HL-60 (cell line): Measurements from ENCODE around the gene PLCH2.

ENCODE experiments used
- DNase-seq, 2 experiments: peaks; one replicate each; pipeline ENCODE4 v3.0.0-alpha.2; 2010 to 2020; ENCODE audit warnings: low read depth in 1 of 2, low spot score in 1 of 2
- H3K27ac ChIP-seq: fragments of 250-450 bp; sonication (Bioruptor Pico); replicated peaks from 2 replicates; pipeline ENCODE4 v1.5.1; 2020; ENCODE audit warnings: mild to moderate bottlenecking, moderate library complexity
- H3K27me3 ChIP-seq: fragments of 250-450 bp; sonication (Bioruptor Pico); 2 replicates; pipeline ENCODE4 v1.5.1; 2021; ENCODE audit warnings: mild to moderate bottlenecking, moderate library complexity; ENCODE audit not compliant: insufficient read depth, poor library complexity, severe bottlenecking
- H3K4me3 ChIP-seq: replicated peaks from 2 replicates; pipeline ENCODE4 v1.5.1; 2011; ENCODE audit warnings: mild to moderate bottlenecking, control low read depth, low read length; ENCODE audit not compliant: insufficient read depth
- CTCF ChIP-seq: IDR thresholded peaks from one replicate; pipeline ENCODE4 v1.5.1; 2011; ENCODE audit warnings: low read length, control low read depth, inconsistent platforms; ENCODE audit not compliant: insufficient read depth
- GABPA ChIP-seq: IDR thresholded peaks from 2 replicates; pipeline ENCODE4 v1.6.1; 2012; ENCODE audit warnings: low read depth
- POLR2AphosphoS5 ChIP-seq: IDR thresholded peaks from 2 replicates; pipeline ENCODE4 v1.6.1; 2012; ENCODE audit warnings: low read depth
- REST ChIP-seq: IDR thresholded peaks from 2 replicates; pipeline ENCODE4 v1.6.1; 2012; ENCODE audit warnings: low read depth; ENCODE audit not compliant: insufficient replicate concordance
- SPI1 ChIP-seq: IDR thresholded peaks from 2 replicates; pipeline ENCODE4 v1.6.1; 2012; ENCODE audit warnings: low read depth, mild to moderate bottlenecking, borderline replicate concordance

Gene PLCH2

GRCh38 chr1:2516124-2516523 lies 40.0 kb downstream of the PLCH2 start:
- no peak overlapping the region for H3K27ac ChIP-seq
- H3K27me3 ChIP-seq, result no peaks in the 10 kb centered on the region
- TF ChIP-seq SPI1 (no peak), GABPA (no peak), POLR2AphosphoS5 (no peak), CTCF (no peak), REST (no peak)
- no peak for DNase-seq
- no peak overlapping the region for H3K4me3 ChIP-seq

GRCh38 chr1:2516946-2517345 lies 40.9 kb downstream of the PLCH2 start:
- DNase-seq, result no peak
- no peak overlapping the region for H3K4me3 ChIP-seq
- no peaks in the 10 kb centered on the region for H3K27me3 ChIP-seq
- no peak overlapping the region for H3K27ac ChIP-seq
- TF ChIP-seq CTCF, result no peak
- TF ChIP-seq REST, result no peak
- no peak for TF ChIP-seq SPI1
- no peak for TF ChIP-seq POLR2AphosphoS5
- no peak for TF ChIP-seq GABPA

GRCh38 chr1:2517966-2518365 lies 41.9 kb downstream of the PLCH2 start:
- no peak for TF ChIP-seq SPI1
- TF ChIP-seq GABPA, result no peak
- TF ChIP-seq REST, result no peak
- TF ChIP-seq POLR2AphosphoS5, result no peak
- TF ChIP-seq CTCF, result no peak
- Histone ChIP-seq H3K4me3 (no peak overlapping the region), H3K27me3 (no peaks in the 10 kb centered on the region), H3K27ac (no peak overlapping the region)
- no peak for DNase-seq
